HG03460 (cell line): ENCODE data around the gene FBXW11.

Source experiments
- ATAC-seq: cut with Tn5 transposase; IDR thresholded peaks from one replicate; pipeline ENCODE4 v1.9.1; 2021; ENCODE audit not compliant: unreplicated experiment

FBXW11 gene

GRCh38 chr5:172006321-172007174 is at the start of gene FBXW11:
FBXW11 (minus strand) TSS chr5:172006638; CDS start chr5:172006502, 136 bp downstream.
- peak; percentile 75 for ATAC-seq

GRCh38 chr5:172055996-172056395 is 49.6 kb upstream of the FBXW11 start:
- ATAC-seq, result no peak

GRCh38 chr5:172055421-172055820 is 49.0 kb upstream of the FBXW11 start:
- ATAC-seq, result no peak

GRCh38 chr5:172054611-172055153 is 48.2 kb upstream of the FBXW11 start:
- no peak for ATAC-seq

- ATAC-seq, result no peak
These were observed 46.2 kb upstream of the FBXW11 start for GRCh38 chr5:172052450-172053236.

GRCh38 chr5:172051643-172052339 is 45.4 kb upstream of the FBXW11 start:
- no peak for ATAC-seq

- ATAC-seq, result no peak
These were observed 43.6 kb upstream of the FBXW11 start for GRCh38 chr5:172050080-172050479.

- no peak for ATAC-seq
These were observed 42.9 kb upstream of the FBXW11 start for GRCh38 chr5:172049226-172049796.

- no peak for ATAC-seq
These were observed 42.2 kb upstream of the FBXW11 start for GRCh38 chr5:172048539-172049101.

- ATAC-seq, result no peak
These were observed 41.7 kb upstream of the FBXW11 start for GRCh38 chr5:172048170-172048422.

GRCh38 chr5:172046593-172046992 is 40.2 kb upstream of the FBXW11 start:
- ATAC-seq, result no peak

GRCh38 chr5:172045315-172045632 is 38.8 kb upstream of the FBXW11 start:
- ATAC-seq, result no peak

GRCh38 chr5:172044631-172045314 is 38.3 kb upstream of the FBXW11 start:
- no peak for ATAC-seq

GRCh38 chr5:172043865-172044264 is 37.4 kb upstream of the FBXW11 start:
- ATAC-seq, result no peak

- ATAC-seq, result no peak
These were observed 35.7 kb upstream of the FBXW11 start for GRCh38 chr5:172042183-172042582.

GRCh38 chr5:172038167-172038566 is 31.7 kb upstream of the FBXW11 start:
- no peak for ATAC-seq

GRCh38 chr5:172035049-172035448 is 28.6 kb upstream of the FBXW11 start:
- peak; percentile 52 for ATAC-seq

GRCh38 chr5:172031894-172032461 is 25.5 kb upstream of the FBXW11 start:
- no peak for ATAC-seq

- no peak for ATAC-seq
These were observed 23.4 kb upstream of the FBXW11 start for GRCh38 chr5:172029876-172030275.

- no peak for ATAC-seq
These were observed 21.7 kb upstream of the FBXW11 start for GRCh38 chr5:172028167-172028566.
